Neutrophil (primary cell): ENCODE results near the gene MYH9.
A peak's percentile ranks its signal among the peaks of the same experiment; 100 is the strongest.

Source experiments
- H3K27ac ChIP-seq: fragments of 200-600 bp; sonication (generic); 2 replicates; pipeline ENCODE4 v1.5.1; 2016; ENCODE audit warnings: mild to moderate bottlenecking, moderate library complexity
- H3K27me3 ChIP-seq: fragments of 200-600 bp; sonication (generic); 2 replicates; pipeline ENCODE4 v1.6.0; 2016; ENCODE audit warnings: mild to moderate bottlenecking
- H3K36me3 ChIP-seq: fragments of 200-600 bp; sonication (generic); 2 replicates; pipeline ENCODE4 v1.5.1; 2017
- H3K4me1 ChIP-seq, 2 experiments: fragments of 200-600 bp in 1 of 2; sonication (generic) in 1 of 2; 1 replicate in 1 of 2; 2 replicates in 1 of 2; pipeline versions ENCODE4 v1.5.1 to v1.6.1; 2013 to 2016; ENCODE audit warnings: low read depth in 1 of 2, low read length in 1 of 2, mild to moderate bottlenecking in 1 of 2, moderate library complexity in 1 of 2; ENCODE audit not compliant: control insufficient read depth in 1 of 2, insufficient read depth in 1 of 2
- H3K4me3 ChIP-seq, 2 experiments: fragments of 200-600 bp in 1 of 2; sonication (generic) in 1 of 2; 1 replicate in 1 of 2; 2 replicates in 1 of 2; pipeline ENCODE4 v1.5.1; 2013 to 2016; ENCODE audit warnings: low read depth in 1 of 2, low read length in 1 of 2, mild to moderate bottlenecking in 1 of 2, moderate library complexity in 1 of 2
- H3K9me3 ChIP-seq: fragments of 200-600 bp; sonication (generic); 2 replicates; pipeline ENCODE4 v1.5.1; 2016
- CTCF ChIP-seq: fragments of 200-600 bp; sonication (generic); IDR thresholded peaks from 2 replicates; pipeline ENCODE4 v1.5.1; 2016; ENCODE audit warnings: antibody characterized with exemption

Gene MYH9

DNA sequence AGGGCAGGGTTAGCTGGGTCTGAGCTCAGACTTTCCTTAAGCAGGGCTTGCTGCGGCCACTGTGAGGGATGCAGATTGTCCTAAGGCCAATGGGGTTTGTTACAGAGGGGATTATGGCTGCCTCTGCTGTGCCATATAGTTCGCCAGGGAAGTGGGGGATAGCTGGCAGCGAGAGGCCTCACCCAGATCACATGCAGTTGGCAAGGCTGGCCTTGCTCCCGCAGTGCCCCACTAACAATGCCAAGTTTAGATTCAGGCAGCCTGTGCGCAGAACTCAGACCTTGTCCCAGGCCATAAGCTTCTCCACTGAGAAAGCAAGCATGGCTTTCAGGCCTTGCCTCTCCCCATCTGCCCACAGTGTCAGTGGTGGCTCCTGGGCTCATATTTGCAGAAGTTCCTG, 143.8 kb downstream of the MYH9 start:
- H3K36me3 ChIP-seq, result no peaks in the 10 kb centered on the region
- no peak overlapping the region for H3K27ac ChIP-seq
- no peak for TF ChIP-seq CTCF
- H3K27me3 ChIP-seq, result no peaks in the 10 kb centered on the region
- H3K9me3 ChIP-seq, result no peaks in the 10 kb centered on the region
- no peak overlapping the region for H3K4me3 ChIP-seq
- peaks cover 7 to 10% of the 10 kb centered on the region in 2 experiments for H3K4me1 ChIP-seq

DNA sequence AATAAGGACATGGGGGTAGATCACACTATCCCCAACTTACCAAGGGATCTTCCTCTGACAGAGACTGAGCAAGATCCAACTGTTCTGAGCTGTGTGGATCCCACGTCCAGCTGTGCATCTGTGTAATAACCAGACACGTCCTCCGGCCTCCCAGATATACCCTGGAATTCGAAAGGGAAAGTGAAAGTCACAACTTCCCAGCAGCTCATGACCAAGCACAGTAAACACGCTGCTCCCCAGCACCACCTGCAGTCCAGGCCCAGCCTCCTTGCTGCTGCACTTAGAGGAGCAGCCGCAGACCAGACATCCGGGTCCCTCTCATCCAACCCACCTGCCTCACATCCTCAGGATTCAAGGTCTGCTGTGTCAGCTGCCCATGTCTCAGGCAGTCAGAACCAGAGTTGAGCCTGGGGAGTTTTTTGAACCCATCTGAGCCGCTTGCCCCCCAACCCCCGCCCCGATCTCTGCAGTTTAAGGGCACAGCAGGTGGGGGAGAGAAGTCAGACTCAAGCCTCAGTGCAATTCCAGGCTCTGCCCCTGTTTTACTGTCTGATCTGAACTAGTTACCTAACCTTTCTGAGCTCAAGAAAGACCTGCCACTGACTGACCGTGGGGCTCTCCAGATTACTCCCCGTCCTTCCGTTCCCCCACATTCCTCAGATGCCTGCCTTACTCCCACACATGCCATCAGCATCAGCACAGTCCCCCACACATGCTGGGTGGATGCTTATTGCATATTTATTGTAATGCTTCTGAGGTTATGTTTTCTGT, 148.2 kb downstream of the MYH9 start, which contains the start of gene APOL2:
APOL2 (minus strand) TSS at position 127 of the 771 bp plus-strand sequence. CDS start 6,365 bp downstream, outside the sequence.
- Histone ChIP-seq H3K27ac (peak within 1 kb of the TSS; percentile 91), H3K4me3 (peak within 1 kb of the TSS; percentile 78 to 85), H3K9me3 (no peaks in the 10 kb centered on the region), H3K36me3 (peaks cover 26% of the 10 kb centered on the region), H3K4me1 (peaks cover 29 to 37% of the 10 kb centered on the region in 2 experiments), H3K27me3 (no peaks in the 10 kb centered on the region)
- peak; percentile 87 for TF ChIP-seq CTCF

GRCh38 chr22:36239150-36239400, 148.7 kb downstream of the MYH9 start:
- Histone ChIP-seq H3K4me3 (peak overlapping the region; percentile 78 to 85), H3K27me3 (no peaks in the 10 kb centered on the region), H3K9me3 (no peaks in the 10 kb centered on the region), H3K36me3 (peaks cover 31% of the 10 kb centered on the region), H3K27ac (peak overlapping the region; percentile 91), H3K4me1 (peaks cover 30 to 37% of the 10 kb centered on the region in 2 experiments)
- no peak for TF ChIP-seq CTCF

GRCh38 chr22:36238373-36239149, 149.2 kb downstream of the MYH9 start:
- no peaks in the 10 kb centered on the region for H3K9me3 ChIP-seq
- peak overlapping the region; percentile 78 to 85 for H3K4me3 ChIP-seq
- H3K36me3 ChIP-seq, result peaks cover 37% of the 10 kb centered on the region
- peaks cover 35 to 41% of the 10 kb centered on the region in 2 experiments for H3K4me1 ChIP-seq
- H3K27ac ChIP-seq, result peak overlapping the region; percentile 91
- no peaks in the 10 kb centered on the region for H3K27me3 ChIP-seq
- no peak for TF ChIP-seq CTCF

DNA sequence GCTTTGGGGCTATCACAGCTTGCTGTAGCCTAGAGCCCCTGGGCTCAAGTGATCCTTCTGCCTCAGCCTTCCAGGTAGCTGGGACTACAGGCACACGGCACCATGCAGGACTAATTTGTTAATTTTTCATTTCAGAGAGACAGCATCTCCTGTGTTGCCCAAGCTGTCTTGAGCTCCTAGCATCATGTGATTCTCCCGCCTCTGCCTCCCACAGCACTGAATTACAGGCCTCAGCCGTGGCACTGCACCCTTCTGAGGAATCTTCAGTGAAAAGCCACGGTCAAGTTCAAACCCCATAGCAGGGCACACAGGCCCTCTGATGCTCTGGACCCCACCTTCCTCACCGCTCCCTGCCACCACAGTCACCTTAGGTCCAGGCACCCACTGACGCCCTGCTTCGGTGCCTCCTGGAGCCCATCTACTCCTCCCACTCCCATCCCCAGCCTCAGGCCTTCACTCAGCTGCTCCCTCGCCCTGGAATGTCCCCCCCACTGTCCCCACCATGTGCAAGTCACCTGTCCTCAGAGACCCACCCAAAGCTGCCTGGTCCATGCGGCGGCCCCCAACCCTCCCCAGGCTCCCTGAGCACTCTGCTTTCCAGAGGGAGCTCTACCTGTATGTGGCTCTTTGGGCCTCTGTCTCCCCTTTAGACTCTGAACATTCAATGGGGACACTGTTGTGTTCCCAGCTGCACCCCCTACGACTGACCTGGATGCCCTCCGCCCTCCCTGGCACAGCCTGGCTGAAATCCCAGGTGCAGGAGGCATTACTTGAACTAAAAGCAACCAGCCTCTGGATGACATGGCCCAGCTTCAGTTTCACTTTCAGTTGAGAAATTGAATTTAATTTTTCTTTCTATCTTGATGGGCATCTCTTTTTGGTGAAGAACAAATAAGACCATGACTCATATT, 150.1 kb downstream of the MYH9 start:
- Histone ChIP-seq H3K36me3 (peaks cover 45% of the 10 kb centered on the region), H3K9me3 (no peaks in the 10 kb centered on the region), H3K4me3 (peak overlapping the region; percentile 78 to 85), H3K27ac (peak overlapping the region; percentile 91), H3K27me3 (no peaks in the 10 kb centered on the region), H3K4me1 (peaks cover 44 to 50% of the 10 kb centered on the region in 2 experiments)
- TF ChIP-seq CTCF, result no peak
